Stimulated activated naive CD8-positive, alpha-beta T cell treated with anti-CD3 and anti-CD28 coated beads, Interleukin-15, Interleukin-2, amounts not matched to agents 100 ng/mL and 50 ng/mL, for 24 hours (primary cell): ENCODE results near the gene FLT1.
A peak's percentile ranks its signal among the peaks of the same experiment; 100 is the strongest.

Source experiments
- H3K27ac Mint-ChIP-seq: one replicate; pipeline ENCODE4 v1.8.0; 2021; ENCODE audit warnings: mild to moderate bottlenecking, mixed read lengths
- H3K27me3 Mint-ChIP-seq: one replicate; pipeline ENCODE4 v1.8.0; 2021; ENCODE audit warnings: mixed read lengths
- H3K36me3 Mint-ChIP-seq: one replicate; pipeline ENCODE4 v1.8.0; 2021; ENCODE audit warnings: low read depth, mixed read lengths
- H3K4me1 Mint-ChIP-seq: one replicate; pipeline ENCODE4 v1.8.0; 2021; ENCODE audit warnings: low read depth, mixed read lengths
- H3K4me3 Mint-ChIP-seq: one replicate; pipeline ENCODE4 v1.8.0; 2021; ENCODE audit warnings: mild to moderate bottlenecking, mixed read lengths
- H3K9me3 Mint-ChIP-seq: one replicate; pipeline ENCODE4 v1.8.0; 2021; ENCODE audit warnings: mixed read lengths

The FLT1 gene

GRCh38 chr13:28532388-28533124, 37.6 kb upstream of the FLT1 start:
- H3K27me3 Mint-ChIP-seq: peaks cover 46% of the 10 kb centered on the region
- no peaks in the 10 kb centered on the region for H3K9me3 Mint-ChIP-seq
- peak overlapping the region; percentile 55 for H3K4me3 Mint-ChIP-seq
- peaks cover 4% of the 10 kb centered on the region for H3K36me3 Mint-ChIP-seq
- H3K27ac Mint-ChIP-seq: no peak overlapping the region
- H3K4me1 Mint-ChIP-seq: peaks cover 5% of the 10 kb centered on the region

DNA sequence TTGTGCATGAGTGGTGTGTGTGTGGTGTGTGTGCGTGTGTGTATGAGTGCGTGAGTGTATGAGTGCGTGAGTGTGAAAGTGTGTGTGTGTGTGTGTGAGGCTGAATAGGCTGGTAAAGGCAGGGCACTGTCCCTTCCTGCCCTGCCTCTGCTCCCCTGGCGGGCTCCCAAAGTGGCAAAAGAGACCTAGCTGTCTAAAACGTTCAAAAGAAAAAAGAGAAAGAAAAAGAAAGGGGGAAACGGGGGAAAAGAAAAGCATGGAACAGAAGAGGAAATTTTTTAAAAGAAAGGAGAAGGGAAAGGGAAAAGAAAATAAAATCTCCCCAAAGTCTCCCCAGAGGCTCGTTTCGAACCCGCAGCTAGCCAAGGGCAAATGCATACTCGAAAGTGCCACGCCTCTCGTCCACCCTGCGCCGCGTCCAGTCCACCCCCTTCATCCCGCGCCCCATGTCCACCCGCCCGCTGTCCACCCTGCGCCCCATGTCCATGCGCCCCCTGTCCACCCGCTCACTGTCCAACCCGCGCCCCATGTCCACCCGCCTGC, 37.0 kb upstream of the FLT1 start:
- H3K27me3 Mint-ChIP-seq: peaks cover 43% of the 10 kb centered on the region
- H3K27ac Mint-ChIP-seq: no peak overlapping the region
- H3K9me3 Mint-ChIP-seq: no peaks in the 10 kb centered on the region
- peaks cover 4% of the 10 kb centered on the region for H3K36me3 Mint-ChIP-seq
- H3K4me3 Mint-ChIP-seq: no peak overlapping the region
- H3K4me1 Mint-ChIP-seq: peaks cover 7% of the 10 kb centered on the region

GRCh38 chr13:28531077-28531844, 36.3 kb upstream of the FLT1 start:
- no peak overlapping the region for H3K27ac Mint-ChIP-seq
- H3K27me3 Mint-ChIP-seq: peaks cover 37% of the 10 kb centered on the region
- H3K4me1 Mint-ChIP-seq: peaks cover 7% of the 10 kb centered on the region

DNA sequence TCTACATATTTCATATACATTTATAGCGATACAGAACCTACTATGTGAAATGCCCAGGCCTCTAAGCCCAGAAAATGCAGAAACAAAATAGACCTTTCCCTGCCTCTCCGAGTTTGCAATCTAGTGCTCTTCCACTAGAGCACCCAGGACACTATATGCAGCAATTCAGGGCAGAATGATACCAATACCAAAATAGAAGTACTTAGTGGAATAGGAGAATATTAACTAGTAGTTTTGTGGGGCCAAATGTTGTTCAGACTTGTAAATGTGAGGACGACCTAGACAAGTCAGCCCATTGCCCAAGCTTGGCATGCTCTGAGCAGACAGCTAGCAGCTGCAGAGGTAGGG, 35.8 kb upstream of the FLT1 start:
- H3K4me3 Mint-ChIP-seq: no peak overlapping the region
- H3K27ac Mint-ChIP-seq: no peak overlapping the region
- H3K9me3 Mint-ChIP-seq: no peaks in the 10 kb centered on the region
- peaks cover 7% of the 10 kb centered on the region for H3K4me1 Mint-ChIP-seq
- peaks cover 4% of the 10 kb centered on the region for H3K36me3 Mint-ChIP-seq
- peaks cover 40% of the 10 kb centered on the region for H3K27me3 Mint-ChIP-seq

More at GRCh38 chr13:28531077-28531844, 36.3 kb upstream of the FLT1 start:
- Mint-ChIP-seq H3K4me3 (no peak overlapping the region), H3K9me3 (no peaks in the 10 kb centered on the region), H3K36me3 (peaks cover 4% of the 10 kb centered on the region)

DNA sequence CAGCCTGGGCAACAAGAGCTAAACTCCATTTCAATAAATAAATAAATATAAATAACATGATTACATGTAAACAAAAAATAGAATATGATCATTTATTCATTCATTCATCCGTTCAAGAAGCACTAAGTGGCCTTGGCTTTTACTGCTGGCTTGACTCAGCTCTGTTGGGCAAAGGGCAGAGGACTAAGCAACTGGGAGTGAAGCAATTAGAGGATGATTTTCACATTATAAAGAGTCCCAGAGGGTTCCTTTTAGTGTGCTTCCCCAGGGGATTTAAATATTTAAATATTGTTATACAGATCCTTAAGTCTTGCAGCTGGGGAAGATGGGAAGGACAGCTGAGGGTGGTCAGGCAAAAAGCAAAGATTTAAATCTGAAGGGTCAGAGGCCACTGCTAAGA, 34.9 kb upstream of the FLT1 start:
- Mint-ChIP-seq H3K4me1 (peaks cover 11% of the 10 kb centered on the region), H3K36me3 (peaks cover 4% of the 10 kb centered on the region), H3K4me3 (no peak overlapping the region), H3K27me3 (peaks cover 46% of the 10 kb centered on the region), H3K9me3 (no peaks in the 10 kb centered on the region), H3K27ac (no peak overlapping the region)

- H3K9me3 Mint-ChIP-seq: no peaks in the 10 kb centered on the region
- H3K27me3 Mint-ChIP-seq: peaks cover 44% of the 10 kb centered on the region
- H3K27ac Mint-ChIP-seq: no peak overlapping the region
- peaks cover 4% of the 10 kb centered on the region for H3K36me3 Mint-ChIP-seq
- peaks cover 20% of the 10 kb centered on the region for H3K4me1 Mint-ChIP-seq
- no peak overlapping the region for H3K4me3 Mint-ChIP-seq
Measured at GRCh38 chr13:28528848-28529247, 33.9 kb upstream of the FLT1 start.

- H3K4me1 Mint-ChIP-seq: peaks cover 24% of the 10 kb centered on the region
- no peak overlapping the region for H3K27ac Mint-ChIP-seq
- H3K27me3 Mint-ChIP-seq: peaks cover 41% of the 10 kb centered on the region
- H3K9me3 Mint-ChIP-seq: no peaks in the 10 kb centered on the region
- peaks cover 4% of the 10 kb centered on the region for H3K36me3 Mint-ChIP-seq
- no peak overlapping the region for H3K4me3 Mint-ChIP-seq
Measured at GRCh38 chr13:28528388-28528787, 33.5 kb upstream of the FLT1 start.

DNA sequence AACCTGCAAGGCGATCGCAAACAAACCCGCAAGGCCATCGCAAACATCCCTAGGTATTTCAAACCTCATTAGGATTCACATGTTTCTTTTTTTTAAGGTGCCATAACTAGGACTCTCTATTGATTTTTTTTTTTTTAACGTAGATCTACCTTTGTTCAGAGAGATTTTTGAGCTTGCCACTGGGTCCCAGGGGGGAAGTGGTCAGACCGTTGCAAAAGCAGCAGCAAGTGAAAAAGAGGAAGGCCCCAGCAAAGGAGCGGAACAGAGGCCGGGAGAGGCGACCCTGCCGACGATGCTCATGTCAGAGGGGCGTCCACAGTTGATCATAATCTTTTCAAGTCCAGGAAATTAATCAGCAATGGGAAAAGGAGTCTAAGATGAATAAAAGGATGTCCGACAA, 32.7 kb upstream of the FLT1 start:
- Mint-ChIP-seq H3K27ac (no peak overlapping the region), H3K9me3 (no peaks in the 10 kb centered on the region), H3K27me3 (peaks cover 39% of the 10 kb centered on the region), H3K36me3 (peaks cover 4% of the 10 kb centered on the region), H3K4me3 (peak overlapping the region; percentile 25), H3K4me1 (peaks cover 32% of the 10 kb centered on the region)

GRCh38 chr13:28526876-28527275, 31.9 kb upstream of the FLT1 start:
- no peak overlapping the region for H3K27ac Mint-ChIP-seq
- H3K36me3 Mint-ChIP-seq: peaks cover 4% of the 10 kb centered on the region
- H3K4me1 Mint-ChIP-seq: peaks cover 32% of the 10 kb centered on the region
- H3K27me3 Mint-ChIP-seq: peaks cover 42% of the 10 kb centered on the region
- H3K4me3 Mint-ChIP-seq: no peak overlapping the region
- no peaks in the 10 kb centered on the region for H3K9me3 Mint-ChIP-seq

- Mint-ChIP-seq H3K9me3 (no peaks in the 10 kb centered on the region), H3K4me3 (no peak overlapping the region), H3K36me3 (peaks cover 3% of the 10 kb centered on the region), H3K27me3 (peaks cover 39% of the 10 kb centered on the region), H3K27ac (peak overlapping the region; percentile 19), H3K4me1 (peaks cover 30% of the 10 kb centered on the region)
Measured at GRCh38 chr13:28522871-28523270, 27.9 kb upstream of the FLT1 start.

DNA sequence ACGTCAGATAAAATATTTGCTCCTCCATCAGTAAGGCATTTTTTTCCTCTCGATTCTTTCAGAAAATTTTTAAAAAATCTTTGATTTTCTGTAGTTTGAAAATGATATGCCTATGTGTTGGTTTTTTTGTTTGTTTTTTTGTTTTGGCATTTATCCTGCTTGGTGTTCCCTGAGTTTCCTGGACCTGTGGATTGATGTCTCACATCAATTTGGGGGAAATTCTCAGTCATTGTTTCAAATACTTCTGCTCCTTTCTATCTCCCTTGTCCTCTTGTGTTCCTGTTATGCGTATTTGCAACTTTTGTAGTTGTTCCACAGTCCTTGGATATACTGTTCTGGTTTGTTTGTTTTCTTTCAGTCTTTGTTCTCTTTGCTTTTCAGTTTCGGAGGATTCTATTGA, 18.8 kb upstream of the FLT1 start:
- Mint-ChIP-seq H3K9me3 (no peaks in the 10 kb centered on the region), H3K36me3 (no peaks in the 10 kb centered on the region)

DNA sequence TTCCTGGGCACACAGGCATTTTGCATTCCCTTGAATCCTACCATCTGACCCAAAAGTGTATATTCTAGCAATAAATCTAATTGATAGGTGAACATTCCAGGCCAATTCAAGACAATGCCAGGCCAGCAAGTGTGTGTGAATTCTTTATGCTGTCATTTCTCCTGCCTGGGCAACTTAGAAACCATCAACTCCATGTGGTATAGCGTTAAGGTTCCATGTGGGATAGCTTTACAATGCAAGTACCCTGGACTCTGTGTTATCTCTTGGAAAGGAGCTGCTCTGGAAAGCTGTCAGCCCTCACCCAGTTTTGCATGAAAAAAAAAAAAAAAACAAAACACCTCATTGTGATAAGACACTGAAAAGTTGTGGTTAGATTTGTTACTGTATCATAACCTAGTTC, 15.6 kb upstream of the FLT1 start:
- Mint-ChIP-seq H3K4me1 (peaks cover 2% of the 10 kb centered on the region), H3K27ac (no peak overlapping the region), H3K9me3 (no peaks in the 10 kb centered on the region), H3K36me3 (no peaks in the 10 kb centered on the region), H3K4me3 (no peak overlapping the region), H3K27me3 (peaks cover 7% of the 10 kb centered on the region)

More for the DNA sequence above, 18.8 kb upstream of the FLT1 start:
- Mint-ChIP-seq H3K27ac (peak overlapping the region; percentile 38), H3K4me1 (no peaks in the 10 kb centered on the region), H3K27me3 (peaks cover 12% of the 10 kb centered on the region), H3K4me3 (no peak overlapping the region)

- H3K36me3 Mint-ChIP-seq: no peaks in the 10 kb centered on the region
- no peak overlapping the region for H3K4me3 Mint-ChIP-seq
- H3K9me3 Mint-ChIP-seq: no peaks in the 10 kb centered on the region
- H3K4me1 Mint-ChIP-seq: peaks cover 7% of the 10 kb centered on the region
- peaks cover 7% of the 10 kb centered on the region for H3K27me3 Mint-ChIP-seq
- no peak overlapping the region for H3K27ac Mint-ChIP-seq
Measured at GRCh38 chr13:28510066-28510465, 15.1 kb upstream of the FLT1 start.

DNA sequence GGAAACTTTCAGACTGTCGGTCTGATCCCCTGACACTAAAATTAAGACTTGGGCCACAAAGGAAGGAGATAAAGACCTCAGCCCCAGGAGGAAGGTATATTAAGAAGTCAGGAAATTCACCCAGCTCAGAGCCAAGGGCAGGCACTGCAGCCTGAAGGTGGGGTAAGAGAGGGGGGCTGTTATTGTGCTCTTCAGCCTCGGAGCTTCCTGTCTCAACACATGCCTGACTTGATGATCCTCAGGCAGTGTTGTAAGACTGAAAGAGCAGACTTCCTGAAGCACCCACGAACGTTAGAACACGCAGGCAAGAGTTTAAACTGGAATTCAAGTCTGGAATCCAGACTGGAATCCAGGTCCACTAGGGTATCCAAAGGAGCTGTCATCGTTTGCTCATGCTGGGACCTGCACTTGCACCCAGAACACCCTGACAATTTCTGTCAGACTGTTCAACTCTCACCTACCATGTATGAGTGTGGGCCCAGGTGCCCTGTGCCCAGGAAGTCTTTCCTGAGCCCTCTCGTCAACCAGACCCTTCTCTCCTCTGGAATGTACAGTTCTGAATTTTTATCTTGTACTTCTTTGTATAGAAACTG, 10.7 kb upstream of the FLT1 start:
- Mint-ChIP-seq H3K36me3 (no peaks in the 10 kb centered on the region), H3K4me1 (peaks cover 8% of the 10 kb centered on the region), H3K27ac (no peak overlapping the region), H3K27me3 (no peaks in the 10 kb centered on the region), H3K4me3 (no peak overlapping the region), H3K9me3 (no peaks in the 10 kb centered on the region)
